Panc1 (cell line): Measurements from ENCODE around the gene PARD3.

Source experiments
- TF ChIP-seq, protein P1 (sequence below): fragments of 450-650 bp; IDR thresholded peaks from 2 replicates; pipeline ENCODE4 v1.5.1; 2017; ENCODE audit warnings: mild to moderate bottlenecking
- TF ChIP-seq, protein P2 (sequence below), 2 experiments: IDR thresholded peaks; 2 replicates each; pipeline ENCODE4 v1.6.1; 2011 to 2012; ENCODE audit warnings: low read depth in 2 of 2, control low read depth in 1 of 2, low read length in 1 of 2, mild to moderate bottlenecking in 1 of 2, moderate library complexity in 1 of 2; ENCODE audit not compliant: insufficient read depth in 1 of 2

DNA sequence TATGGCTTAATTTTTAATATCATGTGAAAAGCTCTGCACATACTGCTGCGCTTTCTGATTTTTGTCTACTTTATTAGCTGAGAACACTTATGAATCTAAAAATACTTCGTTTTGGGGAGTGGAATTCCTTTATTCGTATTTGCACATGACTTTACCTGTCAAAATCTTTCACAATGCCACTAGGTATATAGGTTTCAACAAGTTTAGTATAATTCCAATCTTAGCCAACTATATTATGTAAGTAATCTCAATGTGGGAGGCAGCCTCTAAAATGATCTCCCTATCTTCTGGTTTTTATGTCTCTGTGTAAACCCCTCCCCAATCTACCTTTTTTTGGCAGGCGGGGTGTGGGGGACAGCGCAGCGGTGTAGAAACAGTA lies 55.3 kb downstream of the PARD3 start:
- TF ChIP-seq, protein P1, sequence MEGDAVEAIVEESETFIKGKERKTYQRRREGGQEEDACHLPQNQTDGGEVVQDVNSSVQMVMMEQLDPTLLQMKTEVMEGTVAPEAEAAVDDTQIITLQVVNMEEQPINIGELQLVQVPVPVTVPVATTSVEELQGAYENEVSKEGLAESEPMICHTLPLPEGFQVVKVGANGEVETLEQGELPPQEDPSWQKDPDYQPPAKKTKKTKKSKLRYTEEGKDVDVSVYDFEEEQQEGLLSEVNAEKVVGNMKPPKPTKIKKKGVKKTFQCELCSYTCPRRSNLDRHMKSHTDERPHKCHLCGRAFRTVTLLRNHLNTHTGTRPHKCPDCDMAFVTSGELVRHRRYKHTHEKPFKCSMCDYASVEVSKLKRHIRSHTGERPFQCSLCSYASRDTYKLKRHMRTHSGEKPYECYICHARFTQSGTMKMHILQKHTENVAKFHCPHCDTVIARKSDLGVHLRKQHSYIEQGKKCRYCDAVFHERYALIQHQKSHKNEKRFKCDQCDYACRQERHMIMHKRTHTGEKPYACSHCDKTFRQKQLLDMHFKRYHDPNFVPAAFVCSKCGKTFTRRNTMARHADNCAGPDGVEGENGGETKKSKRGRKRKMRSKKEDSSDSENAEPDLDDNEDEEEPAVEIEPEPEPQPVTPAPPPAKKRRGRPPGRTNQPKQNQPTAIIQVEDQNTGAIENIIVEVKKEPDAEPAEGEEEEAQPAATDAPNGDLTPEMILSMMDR = no peak
- TF ChIP-seq, protein P2, sequence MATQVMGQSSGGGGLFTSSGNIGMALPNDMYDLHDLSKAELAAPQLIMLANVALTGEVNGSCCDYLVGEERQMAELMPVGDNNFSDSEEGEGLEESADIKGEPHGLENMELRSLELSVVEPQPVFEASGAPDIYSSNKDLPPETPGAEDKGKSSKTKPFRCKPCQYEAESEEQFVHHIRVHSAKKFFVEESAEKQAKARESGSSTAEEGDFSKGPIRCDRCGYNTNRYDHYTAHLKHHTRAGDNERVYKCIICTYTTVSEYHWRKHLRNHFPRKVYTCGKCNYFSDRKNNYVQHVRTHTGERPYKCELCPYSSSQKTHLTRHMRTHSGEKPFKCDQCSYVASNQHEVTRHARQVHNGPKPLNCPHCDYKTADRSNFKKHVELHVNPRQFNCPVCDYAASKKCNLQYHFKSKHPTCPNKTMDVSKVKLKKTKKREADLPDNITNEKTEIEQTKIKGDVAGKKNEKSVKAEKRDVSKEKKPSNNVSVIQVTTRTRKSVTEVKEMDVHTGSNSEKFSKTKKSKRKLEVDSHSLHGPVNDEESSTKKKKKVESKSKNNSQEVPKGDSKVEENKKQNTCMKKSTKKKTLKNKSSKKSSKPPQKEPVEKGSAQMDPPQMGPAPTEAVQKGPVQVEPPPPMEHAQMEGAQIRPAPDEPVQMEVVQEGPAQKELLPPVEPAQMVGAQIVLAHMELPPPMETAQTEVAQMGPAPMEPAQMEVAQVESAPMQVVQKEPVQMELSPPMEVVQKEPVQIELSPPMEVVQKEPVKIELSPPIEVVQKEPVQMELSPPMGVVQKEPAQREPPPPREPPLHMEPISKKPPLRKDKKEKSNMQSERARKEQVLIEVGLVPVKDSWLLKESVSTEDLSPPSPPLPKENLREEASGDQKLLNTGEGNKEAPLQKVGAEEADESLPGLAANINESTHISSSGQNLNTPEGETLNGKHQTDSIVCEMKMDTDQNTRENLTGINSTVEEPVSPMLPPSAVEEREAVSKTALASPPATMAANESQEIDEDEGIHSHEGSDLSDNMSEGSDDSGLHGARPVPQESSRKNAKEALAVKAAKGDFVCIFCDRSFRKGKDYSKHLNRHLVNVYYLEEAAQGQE (IDR thresholded peaks at IDR 0.05; ENCODE audit: insufficient read depth in 1 of 2, low read depth in 2 of 2, low read length in 1 of 2) = no peak
